PFSK-1 (cell line): ENCODE results near the gene CCSER1.

Experiments used
- FOXP2 ChIP-seq: optimal IDR thresholded peaks from 2 replicates; pipeline ENCODE3; 2011; ENCODE audit warnings: borderline replicate concordance, control low read depth, inconsistent platforms; ENCODE audit not compliant: insufficient read depth; ENCODE audit errors: extremely low read length, extremely low read depth
- POLR2AphosphoS5 ChIP-seq: IDR thresholded peaks from 2 replicates; pipeline ENCODE4 v1.6.1; 2012; ENCODE audit warnings: low read depth, mild to moderate bottlenecking, control low read depth, low read length, moderate library complexity
- REST ChIP-seq, 2 experiments: IDR thresholded peaks; 2 replicates each; pipeline versions ENCODE4 v1.6.1 to v1.8.0; 2011 to 2012; ENCODE audit warnings: low read depth in 2 of 2, low read length in 2 of 2, control low read depth in 1 of 2, inconsistent platforms in 1 of 2, mild to moderate bottlenecking in 1 of 2, moderate library complexity in 1 of 2; ENCODE audit not compliant: insufficient read depth in 1 of 2
- SIN3A ChIP-seq: IDR thresholded peaks from 2 replicates; pipeline ENCODE4 v1.6.1; 2012; ENCODE audit warnings: mild to moderate bottlenecking, low read length, moderate library complexity, borderline replicate concordance; ENCODE audit not compliant: insufficient read depth
- TAF1 ChIP-seq: IDR thresholded peaks from 2 replicates; pipeline ENCODE4 v1.6.1; 2012; ENCODE audit warnings: low read length, control low read depth, borderline replicate concordance; ENCODE audit not compliant: insufficient read depth

- TF ChIP-seq POLR2AphosphoS5 (no peak), SIN3A (no peak), REST (IDR thresholded peaks at IDR 0.05; ENCODE audit: insufficient read depth in 1 of 2, low read depth in 2 of 2, low read length in 2 of 2) (no peak), TAF1 (no peak), FOXP2 (no peak)
Measured at GRCh38 chr4:91598696-91599095, 1471.5 kb downstream of the CCSER1 start.
